IPS DF 4.7 (cell line): ENCODE measurements around the gene SRSF7.
"Not testable (repeated sequence)": the region's sequence is repeated elsewhere in the genome, so short reads cannot be mapped to it uniquely, and the experiment has no call there.

ENCODE experiments used
- DNase-seq: peaks from one replicate; pipeline ENCODE4 v3.0.0-alpha.2; 2013; ENCODE audit warnings: low spot score; ENCODE audit errors: extremely low read depth

Gene SRSF7

DNA sequence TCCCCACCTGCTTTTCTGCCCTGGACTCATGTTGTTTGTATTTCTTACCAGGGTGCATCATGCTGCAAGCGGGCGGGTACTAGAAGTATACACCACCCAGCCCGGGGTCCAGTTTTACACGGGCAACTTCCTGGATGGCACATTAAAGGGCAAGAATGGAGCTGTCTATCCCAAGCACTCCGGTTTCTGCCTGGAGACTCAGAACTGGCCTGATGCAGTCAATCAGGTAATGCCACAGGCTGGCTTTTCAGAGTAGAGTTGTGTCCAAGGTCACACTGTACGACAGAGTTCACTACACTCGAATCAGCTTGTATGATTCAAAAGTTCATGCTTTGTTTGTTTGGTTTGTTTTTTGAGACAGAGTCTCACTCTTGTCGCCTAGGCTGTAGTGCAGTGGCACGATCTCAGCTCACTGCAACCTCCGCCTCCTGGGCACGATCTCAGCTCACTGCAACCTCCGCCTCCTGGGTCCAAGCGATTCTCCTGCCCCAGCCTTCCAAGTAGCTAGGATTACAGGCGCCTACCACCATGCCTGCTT, 19.4 kb downstream of the SRSF7 start:
- DNase-seq, result no peak

DNA sequence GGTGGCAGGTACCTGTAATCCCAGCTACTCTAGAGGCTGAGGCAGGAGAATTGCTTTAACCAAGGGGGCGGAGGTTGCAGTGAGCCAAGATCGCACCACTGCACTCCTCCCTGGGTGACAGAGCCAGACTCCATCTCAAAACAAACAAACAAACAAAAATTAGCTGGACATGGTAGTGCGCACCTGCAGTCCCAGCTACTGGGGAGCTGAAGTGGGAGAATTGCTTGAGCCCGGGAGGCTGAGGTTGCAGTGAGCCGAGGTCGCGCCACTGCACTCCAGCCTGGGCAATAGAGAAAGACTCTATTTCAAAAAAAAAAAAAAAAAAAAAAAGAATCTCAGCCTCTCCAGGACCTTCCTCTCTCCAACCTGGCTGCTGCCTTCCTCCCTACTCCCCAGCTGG, 20.1 kb downstream of the SRSF7 start:
- no peak for DNase-seq

DNA sequence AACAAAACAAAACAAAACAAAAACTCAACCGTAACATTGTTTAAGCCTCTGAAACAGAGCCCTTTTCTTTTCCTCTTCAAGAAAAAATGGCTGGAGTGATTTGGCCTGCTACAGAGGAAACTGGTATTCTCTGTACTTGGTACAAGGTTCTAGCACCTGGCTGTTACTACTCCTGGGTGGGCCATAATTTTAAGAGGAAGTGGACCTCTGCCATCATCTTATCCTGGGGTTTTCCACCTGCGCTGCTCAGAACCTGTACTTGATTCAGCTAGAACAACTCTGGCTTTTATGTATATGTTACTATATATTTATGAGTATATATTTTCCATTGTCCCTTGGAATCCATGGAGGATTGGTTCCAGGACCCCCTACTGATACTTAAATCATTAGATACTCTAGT, 22.5 kb downstream of the SRSF7 start:
- DNase-seq, result no peak

DNA sequence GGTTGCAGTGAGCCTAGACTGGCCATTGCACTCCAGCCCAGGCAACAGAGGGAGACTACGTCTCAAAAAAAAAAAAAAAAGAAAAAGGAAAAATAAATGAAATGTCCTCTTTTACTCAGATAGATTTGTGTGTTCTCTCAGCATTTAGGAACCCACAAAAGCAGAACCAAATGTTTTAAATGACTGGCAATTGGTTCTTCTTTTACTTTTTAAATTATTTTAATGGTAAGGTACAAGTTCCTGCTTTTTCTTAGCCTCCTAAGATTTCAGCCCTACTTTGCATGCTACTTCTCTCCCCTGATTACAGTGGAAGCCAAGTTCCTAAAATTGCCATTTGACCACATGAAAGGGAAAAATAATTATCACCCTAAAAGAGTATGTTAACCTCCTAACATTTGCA, 23.5 kb downstream of the SRSF7 start:
- DNase-seq, result no peak

DNA sequence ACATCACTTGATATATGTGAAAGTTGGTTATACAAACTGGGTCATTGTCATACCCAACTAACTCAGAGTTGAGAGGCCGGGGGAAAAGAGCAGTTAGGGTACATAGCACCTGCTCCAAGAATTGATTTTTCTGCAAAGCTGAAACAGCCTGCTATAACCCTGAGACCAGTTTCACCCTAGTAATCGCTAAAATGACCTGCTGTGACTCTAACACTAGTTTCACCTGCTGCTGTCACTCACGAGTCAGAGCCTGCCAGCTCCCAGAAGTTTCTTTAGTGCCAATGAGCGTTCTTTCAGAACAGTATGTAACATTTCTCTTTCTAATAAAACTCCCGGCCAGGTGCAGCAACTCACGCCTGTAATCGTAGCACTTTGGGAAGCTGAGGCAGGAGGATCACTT, 28.0 kb downstream of the SRSF7 start:
- DNase-seq, result no peak

DNA sequence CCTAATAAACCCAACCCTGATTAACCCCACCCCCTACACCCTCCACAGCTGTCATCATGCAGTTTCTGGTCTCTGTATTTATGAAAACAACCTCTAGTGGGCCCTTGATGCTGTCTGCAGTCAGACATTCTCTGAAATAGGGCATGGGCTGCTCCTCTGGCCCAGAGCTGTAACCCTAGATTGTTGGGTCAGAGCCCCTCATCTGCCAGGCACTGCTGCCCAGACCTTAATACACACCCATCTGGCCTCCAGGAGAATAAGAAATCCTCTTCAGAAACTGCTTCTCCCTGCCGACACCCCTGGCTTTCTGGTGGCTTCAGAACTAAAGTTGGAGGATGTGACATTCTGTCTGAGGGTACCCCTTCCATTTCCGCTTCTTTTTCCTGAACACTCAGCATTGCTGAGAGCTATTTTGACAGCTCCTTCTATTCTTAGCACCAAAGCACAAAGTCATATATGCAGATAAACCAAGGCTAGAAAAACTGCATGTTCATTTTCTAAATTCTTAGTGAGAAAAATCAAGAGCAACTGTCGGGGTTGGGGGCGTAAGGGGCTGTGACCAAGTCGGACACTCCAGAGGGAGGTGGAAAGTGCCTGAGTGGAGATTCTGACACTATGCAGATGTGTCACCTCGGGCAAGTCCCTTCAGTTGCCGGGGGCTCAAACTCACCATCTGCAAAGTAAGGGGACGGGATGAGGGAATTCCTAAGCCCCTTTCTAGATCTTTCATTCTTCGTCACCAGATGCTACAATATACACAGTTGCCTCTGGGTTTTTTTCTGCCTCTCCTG, 28.7 kb downstream of the SRSF7 start:
- no peak for DNase-seq

DNA sequence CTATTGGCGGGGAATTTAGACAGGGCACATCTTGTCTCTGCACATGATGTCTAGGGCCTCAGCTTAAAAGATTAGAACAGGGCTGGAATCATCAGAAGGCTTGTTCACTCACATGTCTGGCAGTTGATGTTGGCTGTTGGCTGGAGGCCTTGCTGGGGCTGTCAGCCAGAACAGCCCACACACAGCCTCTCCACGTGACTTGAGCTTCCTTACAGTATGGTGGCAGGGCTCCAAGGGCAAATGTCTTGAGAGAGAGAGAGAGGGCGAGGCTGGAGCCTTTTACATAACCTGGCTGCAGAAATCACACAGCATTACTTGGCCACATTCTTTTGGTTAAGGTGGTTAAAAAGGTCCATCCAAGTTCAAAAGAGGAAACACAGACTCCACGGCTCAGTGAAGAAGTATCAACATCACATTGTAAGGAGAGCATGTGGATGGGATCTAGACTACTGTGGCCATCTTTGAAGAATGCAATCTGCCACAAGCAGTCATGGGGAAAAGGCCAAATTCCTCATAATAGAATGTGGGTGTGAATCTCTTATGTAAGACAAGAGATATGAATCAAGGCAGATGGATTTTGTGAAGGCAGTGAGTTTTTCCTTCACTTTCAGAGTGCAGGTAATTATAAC, 30.4 kb downstream of the SRSF7 start:
- no peak for DNase-seq

DNA sequence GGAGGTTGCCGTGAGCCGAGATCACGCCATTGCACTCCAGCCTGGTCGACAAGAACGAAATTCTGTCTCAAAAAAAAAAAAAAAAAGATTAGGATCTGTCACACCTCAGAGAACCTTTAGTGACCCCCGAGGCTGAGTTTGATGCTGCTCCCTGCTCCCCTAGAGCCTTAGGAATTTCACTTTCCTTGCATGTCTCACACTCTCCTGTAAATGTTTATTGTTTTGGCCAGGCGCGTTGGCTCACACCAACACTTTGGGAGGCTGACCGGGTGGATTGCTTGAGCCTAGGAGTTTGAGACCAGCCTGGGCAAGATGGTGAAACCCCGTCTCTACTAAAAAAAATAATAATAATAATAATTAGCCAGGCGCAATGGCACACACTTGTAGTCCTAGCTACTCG, 31.5 kb downstream of the SRSF7 start:
- no peak for DNase-seq

DNA sequence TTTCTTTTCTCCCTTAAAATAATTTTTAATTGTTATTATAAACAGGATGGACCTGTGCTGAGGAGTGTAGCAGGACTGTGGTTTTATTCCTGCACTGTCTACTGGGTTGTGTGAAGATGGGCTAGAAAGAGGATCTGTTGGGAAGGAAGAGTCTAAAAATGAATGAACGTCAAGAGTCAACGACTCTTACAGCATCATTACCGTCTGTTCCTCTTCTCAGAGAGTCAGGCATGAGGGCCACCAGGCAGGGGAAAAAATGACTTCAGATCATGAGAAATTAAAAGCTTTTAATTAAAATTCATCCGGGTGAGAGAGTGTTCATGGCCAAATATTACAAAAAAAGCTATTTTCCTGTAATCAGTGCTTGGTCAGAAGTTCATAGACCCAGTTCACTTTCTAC, 32.6 kb downstream of the SRSF7 start:
- DNase-seq, result no peak

DNA sequence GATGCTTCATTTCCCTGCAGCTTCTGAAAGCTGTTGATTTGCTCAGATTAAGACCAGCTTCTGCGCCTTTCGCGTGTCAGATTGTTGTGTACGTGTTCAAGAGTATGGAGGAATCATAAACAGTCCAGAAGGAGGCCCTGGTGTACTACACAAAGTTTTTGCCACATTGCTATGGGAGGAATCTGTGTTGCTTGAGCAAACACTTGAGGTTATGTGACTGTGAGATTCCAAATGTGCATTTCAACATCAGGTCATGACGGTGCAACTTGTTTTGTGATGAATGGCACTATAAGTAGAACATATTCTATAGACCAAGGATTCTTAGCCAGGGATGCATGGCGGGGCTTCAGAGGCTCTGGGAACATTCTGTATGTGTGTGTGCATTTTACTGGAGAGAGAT, 35.0 kb downstream of the SRSF7 start:
- no peak for DNase-seq

DNA sequence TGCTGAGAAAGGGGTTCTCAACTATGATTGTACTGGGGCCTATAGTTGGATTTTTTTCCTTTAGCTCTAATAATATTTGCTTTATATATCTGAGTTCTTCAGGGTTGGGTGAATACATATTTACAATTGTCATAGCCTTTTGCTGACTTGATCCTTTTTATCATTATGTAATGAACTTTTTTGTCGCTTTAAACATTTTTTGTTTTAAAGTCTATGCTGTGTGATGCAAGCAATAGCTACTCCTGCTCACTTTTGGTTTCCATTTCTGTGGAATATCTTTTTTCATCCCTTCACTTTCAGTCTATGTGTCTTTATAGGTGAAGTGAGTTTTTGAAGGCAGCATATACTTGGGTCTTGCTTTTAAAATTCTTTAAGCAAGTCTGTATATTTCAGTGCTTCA, 36.2 kb downstream of the SRSF7 start:
- DNase-seq, result not testable (repeated sequence)

DNA sequence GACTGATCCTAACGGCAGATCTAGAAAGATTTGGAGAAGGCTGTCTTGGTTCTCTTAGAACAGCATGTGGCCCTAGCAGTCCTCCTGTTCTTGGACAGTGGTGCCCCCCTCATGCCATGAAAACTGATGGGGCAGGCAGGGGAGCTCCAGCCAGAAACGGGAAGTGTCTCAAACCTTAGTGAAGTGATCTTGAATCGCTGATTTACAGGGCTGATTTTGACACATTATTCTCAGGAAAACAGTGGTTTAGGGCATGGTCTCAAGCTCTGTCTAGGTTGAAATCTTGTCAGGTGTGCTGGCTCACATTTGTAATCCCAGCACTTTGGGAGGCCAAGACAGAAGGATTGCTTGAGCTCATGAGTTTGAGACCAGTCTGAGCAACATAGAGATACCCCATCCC, 37.8 kb downstream of the SRSF7 start:
- no peak for DNase-seq

DNA sequence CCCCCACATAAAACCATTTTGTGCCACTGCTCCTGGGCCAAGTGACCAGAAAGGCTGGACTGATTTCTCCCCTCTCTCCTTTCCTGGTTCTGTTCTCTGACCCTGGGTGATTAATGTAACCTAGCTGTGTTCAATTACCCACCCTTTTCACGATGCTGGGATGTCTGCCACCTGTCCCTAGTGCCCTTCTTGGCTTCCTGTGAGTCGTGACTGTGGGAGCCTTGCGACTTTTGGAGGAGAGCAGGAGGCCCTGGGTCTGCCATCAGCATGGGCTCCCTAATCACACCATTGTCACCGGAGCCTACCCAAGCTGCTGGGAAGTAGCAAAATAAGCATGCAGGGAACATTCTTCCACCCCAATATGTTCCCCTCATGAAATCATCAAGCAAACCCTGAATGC, 38.3 kb downstream of the SRSF7 start:
- no peak for DNase-seq

DNA sequence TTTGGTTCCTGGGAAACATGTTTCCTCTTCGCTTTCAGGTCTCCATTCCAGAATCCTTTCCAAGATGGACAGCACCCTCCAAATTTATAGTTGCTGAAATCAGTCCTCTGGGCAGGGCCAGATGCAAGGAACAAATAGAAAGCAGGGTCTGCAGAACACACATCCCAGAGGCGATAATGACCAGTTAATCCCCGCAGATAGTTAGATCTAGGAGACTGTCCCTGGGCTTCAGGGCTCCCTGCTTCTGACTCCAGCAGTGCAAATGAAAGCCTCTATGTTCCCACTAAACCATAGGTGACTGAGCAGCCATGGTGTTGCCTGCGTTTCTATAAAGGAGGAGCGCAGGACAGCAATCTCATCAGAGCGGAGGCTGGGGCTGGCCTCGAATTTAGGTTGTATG, 38.7 kb downstream of the SRSF7 start:
- no peak for DNase-seq

DNA sequence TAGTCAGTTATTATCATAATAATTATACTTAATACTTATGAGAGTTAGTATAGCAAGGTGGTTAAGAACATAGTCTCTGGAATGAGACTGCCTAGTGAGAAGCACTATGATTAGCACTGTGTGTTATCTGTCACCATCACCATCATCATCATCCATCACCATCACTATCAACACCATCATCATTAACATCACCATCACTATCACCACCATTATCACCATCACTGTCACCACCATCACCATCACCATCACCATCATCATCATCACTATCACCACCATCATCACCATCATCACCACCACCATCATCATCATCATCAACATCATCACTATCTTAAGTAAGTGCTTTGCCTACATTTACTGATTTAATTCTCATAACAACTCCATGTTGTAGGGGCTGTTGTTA, 39.6 kb downstream of the SRSF7 start:
- DNase-seq, result no peak

DNA sequence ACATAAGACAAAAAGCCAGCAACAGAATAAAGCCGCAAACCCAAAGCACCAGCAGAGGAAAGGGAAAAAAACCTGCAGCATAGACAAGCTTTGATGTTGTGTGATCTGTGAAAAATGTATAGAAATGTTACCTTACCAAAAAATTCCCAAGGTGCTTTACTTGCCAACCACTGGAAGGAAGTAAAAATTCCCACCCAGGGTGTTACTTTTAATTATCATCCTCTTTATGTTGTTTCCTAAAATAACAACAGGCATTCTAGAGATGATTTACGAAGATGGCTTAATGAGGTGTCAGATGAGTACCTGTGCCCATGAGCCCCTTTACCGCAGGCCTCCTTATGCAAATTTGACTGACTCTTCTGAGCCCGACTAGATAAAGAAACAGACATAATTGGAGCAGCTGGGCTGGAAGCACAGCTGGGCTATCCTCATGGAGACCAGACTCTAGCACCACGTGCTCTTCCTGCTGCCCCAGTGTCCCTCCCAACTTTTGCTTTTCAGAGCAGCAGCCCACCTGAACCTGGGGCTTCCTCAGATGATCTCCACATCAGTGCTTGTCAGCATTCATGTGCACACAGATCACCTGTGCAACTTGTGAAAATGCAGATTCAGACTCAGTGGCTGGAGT, 41.5 kb downstream of the SRSF7 start:
- DNase-seq, result no peak

DNA sequence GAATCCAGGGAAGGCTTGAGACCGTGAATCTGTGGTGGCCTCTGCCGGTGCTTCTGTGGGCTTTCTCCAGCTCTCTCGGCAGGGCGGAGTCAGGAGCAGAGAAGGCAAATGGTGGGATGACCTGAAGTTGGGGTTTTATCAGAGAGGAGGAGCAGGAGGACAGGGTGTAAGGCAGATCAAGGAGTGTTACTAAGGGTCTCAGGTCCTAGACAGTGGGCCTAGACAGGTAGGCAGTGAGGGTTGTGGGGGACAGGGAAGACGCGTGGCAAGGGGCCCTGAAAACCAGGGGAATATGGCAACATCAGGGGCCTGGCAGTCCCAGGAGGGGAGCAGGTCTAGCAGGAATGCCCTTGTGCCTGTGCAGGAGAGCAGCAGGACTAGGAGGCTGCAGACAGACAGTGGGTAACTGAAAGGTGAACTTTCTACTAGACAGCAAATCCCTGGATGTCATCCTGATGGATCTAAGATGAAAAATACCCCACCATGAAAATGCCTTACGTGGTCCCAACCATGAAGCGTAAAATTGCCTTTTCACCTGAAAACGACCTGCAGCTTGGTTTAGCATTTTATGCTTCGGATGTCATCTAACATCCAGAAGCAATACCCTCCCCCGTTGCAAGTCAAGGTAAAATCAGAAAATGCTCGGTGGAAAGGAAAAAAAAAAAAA, 42.1 kb downstream of the SRSF7 start:
- DNase-seq, result no peak

DNA sequence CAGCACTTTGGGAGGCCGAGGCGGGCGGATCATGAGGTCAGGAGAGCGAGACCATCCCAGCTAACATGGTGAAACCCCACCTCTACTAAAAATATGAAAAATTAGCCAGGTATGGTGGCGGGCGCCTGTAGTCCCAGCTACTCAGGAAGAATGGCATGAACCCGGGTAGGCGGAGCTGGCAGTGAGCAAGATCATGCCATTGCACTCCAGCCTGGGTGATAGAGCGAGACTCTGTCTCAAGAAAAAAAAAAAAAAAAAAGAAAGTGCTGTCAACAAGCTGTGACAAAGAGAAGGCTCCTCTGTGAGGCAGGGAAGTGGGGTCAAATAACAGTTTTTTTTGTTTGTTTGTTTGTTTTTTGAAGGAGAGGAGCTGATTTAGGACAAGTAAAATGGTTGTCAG, 42.7 kb downstream of the SRSF7 start:
- not testable (repeated sequence) for DNase-seq

DNA sequence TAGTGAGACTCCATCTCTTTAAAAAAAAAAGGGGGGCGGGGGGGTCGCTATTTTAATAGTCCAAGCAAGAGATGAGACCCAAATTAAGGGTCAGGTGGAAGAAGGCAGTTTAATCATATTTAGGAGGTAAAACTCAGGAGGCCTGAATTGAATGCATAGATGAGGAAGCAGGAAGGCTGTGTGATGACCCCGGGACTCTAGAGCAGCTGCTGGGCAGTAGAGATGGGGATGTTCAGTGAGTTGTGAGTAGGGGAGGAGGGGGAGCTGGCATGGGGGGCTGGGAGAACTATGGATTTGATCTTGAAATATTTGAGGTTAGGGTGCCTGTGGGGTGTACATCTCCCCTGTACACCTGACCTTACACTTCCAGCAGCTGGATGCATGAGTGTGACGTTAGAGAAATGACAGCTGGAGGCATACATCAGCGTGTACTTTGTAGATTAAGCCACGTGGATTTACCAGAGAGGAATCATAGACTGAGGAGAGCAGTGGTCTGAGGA, 44.3 kb downstream of the SRSF7 start:
- no peak for DNase-seq

DNA sequence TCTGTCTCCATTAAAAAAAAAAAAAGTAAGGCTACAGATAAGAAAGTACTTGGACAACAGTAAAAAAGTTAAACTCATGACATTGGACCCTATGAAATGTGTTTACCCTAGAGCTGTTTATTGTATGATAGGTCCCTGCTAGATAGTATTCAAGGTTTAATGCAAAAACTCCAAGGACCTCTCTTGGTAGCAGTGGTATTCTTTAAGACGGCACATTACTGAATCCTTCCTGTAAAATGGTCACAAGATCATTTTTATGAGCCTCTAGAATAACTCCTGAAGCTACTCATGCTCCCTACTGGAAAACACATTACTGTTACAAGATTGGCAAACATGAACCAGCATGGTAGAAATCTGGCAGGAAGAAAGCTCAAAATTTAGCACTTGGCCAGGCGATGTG, 46.5 kb downstream of the SRSF7 start:
- no peak for DNase-seq

DNA sequence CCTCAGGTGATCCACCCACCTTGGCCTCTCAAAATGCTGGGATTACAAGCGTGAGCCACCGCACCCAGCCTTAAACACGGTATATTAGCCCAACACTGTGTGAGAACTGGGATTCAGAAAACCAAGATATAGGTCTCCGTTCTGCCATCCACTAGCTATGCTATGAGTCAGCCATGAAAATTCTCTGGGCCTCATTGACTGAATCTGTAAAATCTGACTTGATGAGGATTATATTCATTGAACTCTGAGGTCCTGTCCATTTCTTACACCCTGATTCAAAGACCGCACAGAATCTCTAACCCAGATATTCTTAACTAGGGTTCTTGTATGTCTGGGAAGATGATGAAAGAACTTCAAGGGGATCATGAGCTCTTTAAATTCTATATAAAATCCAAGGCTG, 47.8 kb downstream of the SRSF7 start:
- not testable (repeated sequence) for DNase-seq

DNA sequence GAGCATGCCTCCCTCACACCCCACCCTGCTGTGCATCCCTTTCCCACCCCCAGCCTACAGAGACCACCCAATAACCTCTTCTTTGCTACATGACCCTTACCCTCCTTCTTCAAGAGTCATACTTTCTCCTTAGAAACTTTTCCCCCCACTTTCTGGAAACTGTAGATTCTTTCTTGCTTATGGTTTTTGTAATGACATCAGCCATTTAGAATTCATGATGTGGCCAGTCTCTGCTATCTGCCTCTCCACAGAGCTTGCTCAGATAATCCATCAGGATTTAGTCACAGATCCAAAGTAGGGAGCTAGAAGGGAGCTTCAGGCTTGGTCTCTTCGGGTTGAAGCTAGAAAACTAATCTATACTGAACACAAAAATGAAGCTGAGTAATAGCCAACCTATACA, 48.7 kb downstream of the SRSF7 start:
- DNase-seq, result no peak
